Measurements from ENCODE around the gene NSUN2.

DNA sequence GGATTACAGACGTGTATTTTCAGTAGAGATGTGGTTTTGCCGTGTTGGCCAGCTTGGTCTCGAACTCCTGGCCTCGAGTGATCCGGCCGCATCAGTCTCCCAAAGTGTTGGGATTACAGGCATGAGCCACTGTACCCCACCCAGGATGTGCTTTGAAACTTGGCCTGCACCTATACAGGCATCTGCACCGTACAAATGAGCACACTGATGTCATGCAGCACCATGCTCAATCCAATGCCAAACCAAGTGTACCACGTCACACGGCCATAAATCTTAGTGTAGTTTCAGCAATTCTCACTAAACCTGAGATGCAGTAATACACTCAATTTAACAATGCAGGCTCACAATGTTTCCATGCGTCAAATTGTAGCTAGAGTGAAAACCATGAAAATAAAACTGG is 6.3 kb downstream of the NSUN2 start:
- TF ChIP-seq CTCF (IDR thresholded peaks at IDR 0.05) (no peak), POLR2A (IDR thresholded peaks at IDR 0.05) (no peak)

All from adrenal gland (tissue), 5 donors.